Hematopoietic multipotent progenitor cell (in vitro differentiated cells): Measurements from ENCODE around the gene TPRN. TPM values are rescaled to one million over a fixed set of nuclear protein-coding genes. Genes with fewer than 3 reads are reported as not detected.

Experiments
- DNase-seq, 3 donors: peaks; one replicate each; pipeline ENCODE4 v3.0.0-alpha.2; 2011 to 2015; ENCODE audit warnings: low read depth in 2 of 3, low spot score in 2 of 3
- small RNA-seq: library from RNA; depleted of rRNA; stranded (forward); fragments of <200 nt; gene quantifications from one replicate; pipeline ENCODE3, GENCODE V24; 2012
- total RNA-seq: library from RNA; depleted of rRNA; stranded (reverse); fragments of >200 nt; gene quantifications from one replicate; pipeline ENCODE4 v1.2.3, GENCODE V29; 2012

TPRN gene
- total RNA-seq, 1 donor, result 3.0 TPM

- DNase-seq, result no peak
Observed at GRCh38 chr9:137147091-137147792, 53.3 kb downstream of the TPRN start.

DNA sequence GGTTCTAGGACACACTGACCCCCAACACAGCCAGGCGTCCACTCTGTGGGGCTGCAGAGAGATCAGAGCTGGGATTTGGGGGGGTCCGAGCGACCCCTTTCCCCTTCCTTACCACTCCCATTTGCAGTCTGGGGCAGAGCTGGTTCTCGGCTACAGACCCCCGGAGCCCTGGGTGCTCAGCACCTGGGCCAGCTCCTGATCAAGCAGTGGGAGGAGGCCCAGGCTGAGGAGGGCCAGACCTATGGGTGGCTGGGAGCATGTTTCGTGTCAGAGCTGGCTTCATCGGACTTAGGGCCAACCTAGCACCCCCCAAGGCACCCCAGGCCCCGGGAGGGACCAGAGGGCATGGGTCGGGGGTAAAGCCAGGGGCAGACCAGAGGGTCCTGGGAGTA, 54.0 kb downstream of the TPRN start:
- DNase-seq, result no peak

- DNase-seq, result no peak
Observed at GRCh38 chr9:137145731-137146526, 54.6 kb downstream of the TPRN start.

- DNase-seq, result no peak
Observed at GRCh38 chr9:137143459-137143858, 57.1 kb downstream of the TPRN start.

DNA sequence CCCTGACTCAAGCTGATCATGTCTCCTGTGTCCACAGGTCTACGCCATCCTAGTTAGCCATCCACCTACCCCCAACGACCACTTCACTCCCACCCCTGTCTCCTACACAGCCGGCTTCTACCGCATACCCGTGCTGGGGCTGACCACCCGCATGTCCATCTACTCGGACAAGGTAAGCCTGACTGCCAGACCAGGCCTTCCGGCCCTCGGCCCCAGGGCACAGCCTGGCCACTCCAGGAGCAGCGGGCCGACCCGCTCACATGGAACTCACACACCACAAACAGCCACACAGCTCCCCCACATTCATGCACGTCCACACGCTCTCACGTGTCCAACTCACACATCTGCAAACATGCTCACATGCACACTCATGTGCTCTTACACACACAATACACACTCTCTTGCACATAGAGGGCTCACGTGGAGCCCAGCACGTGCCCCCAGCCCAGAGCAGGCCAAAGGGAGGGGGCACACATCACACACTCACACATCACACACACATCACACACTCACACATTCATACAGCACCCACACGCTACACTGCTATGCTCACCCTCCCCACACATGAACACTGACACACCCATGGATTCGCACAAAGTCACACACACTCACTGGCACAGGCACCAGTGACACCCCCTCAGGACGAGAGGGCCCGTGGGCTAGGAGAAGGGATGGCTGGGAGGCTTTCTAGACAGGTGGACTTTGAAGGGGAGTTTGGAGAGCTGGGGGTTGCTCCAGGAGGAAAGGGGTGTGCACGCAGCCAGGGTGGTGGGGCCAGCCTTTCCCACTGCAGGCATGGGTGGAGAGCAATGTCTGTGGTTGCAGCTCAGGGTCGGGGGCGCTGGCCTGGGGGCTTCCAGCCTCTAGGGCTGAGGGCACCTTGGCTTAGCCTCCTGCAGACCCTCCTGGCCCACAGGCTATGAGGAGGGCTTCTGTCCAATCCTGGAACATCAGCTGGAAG, 58.3 kb downstream of the TPRN start:
- no peak for DNase-seq

Small RNA genes lying within 50 kb of the gene (small RNA-seq; reads per million reads assigned to genes)
- not detected for gene MIR3621

Other genes with a start within 250 kb of the TPRN start
- gene LCN12, start 248.5 kb downstream of the TPRN start, total RNA-seq, result 0.54 TPM
- gene PTGDS, start 223.2 kb downstream of the TPRN start, total RNA-seq, result not detected
- not detected for gene LCNL1, start 217.7 kb downstream of the TPRN start, total RNA-seq
- gene PAXX, start 208.3 kb downstream of the TPRN start, total RNA-seq, result 16.7 TPM
- gene CLIC3, start 204.2 kb downstream of the TPRN start, total RNA-seq, result 0.27 TPM
- 99.1 TPM for gene ABCA2, start 172.5 kb downstream of the TPRN start, total RNA-seq
- gene FUT7, start 168.7 kb downstream of the TPRN start, total RNA-seq, result 14.3 TPM
- 51.2 TPM for gene NPDC1, start 154.6 kb downstream of the TPRN start, total RNA-seq
- gene ENTPD2, start 146.7 kb downstream of the TPRN start, total RNA-seq, result not detected
- 4.8 TPM for gene SAPCD2, start 130.2 kb downstream of the TPRN start, total RNA-seq
- gene UAP1L1, start 123.2 kb downstream of the TPRN start, total RNA-seq, result 14.8 TPM
- 70.8 TPM for gene MAN1B1, start 113.8 kb downstream of the TPRN start, total RNA-seq
- gene DPP7, start 86.0 kb downstream of the TPRN start, total RNA-seq, result 154 TPM
- gene GRIN1, start 61.6 kb downstream of the TPRN start, total RNA-seq, result under 0.01 TPM
- 2.2 TPM for gene LRRC26, start 30.7 kb downstream of the TPRN start, total RNA-seq
- not detected for gene TMEM210, start 28.7 kb downstream of the TPRN start, total RNA-seq
- gene ANAPC2, start 12.2 kb downstream of the TPRN start, total RNA-seq, result 59.8 TPM
- gene SSNA1, start 12.1 kb downstream of the TPRN start, total RNA-seq, result 78.4 TPM
- 35.5 TPM for gene TMEM203, start 4.9 kb upstream of the TPRN start, total RNA-seq
- 10.2 TPM for gene NDOR1, start 5.0 kb upstream of the TPRN start, total RNA-seq
- gene RNF208, start 21.5 kb upstream of the TPRN start, total RNA-seq, result 1.3 TPM
- gene CYSRT1, start 24.4 kb upstream of the TPRN start, total RNA-seq, result 0.27 TPM
- gene RNF224, start 26.8 kb upstream of the TPRN start, total RNA-seq, result not detected
- not detected for gene SLC34A3, start 30.2 kb upstream of the TPRN start, total RNA-seq
- gene TUBB4B, start 40.5 kb upstream of the TPRN start, total RNA-seq, result 141 TPM
- gene STPG3, start 50.5 kb upstream of the TPRN start, total RNA-seq, result 0.54 TPM
- 72.7 TPM for gene NELFB, start 54.6 kb upstream of the TPRN start, total RNA-seq
- 25.0 TPM for gene TOR4A, start 77.0 kb upstream of the TPRN start, total RNA-seq
- 5.1 TPM for gene NRARP, start 101.5 kb upstream of the TPRN start, total RNA-seq
- 28.3 TPM for gene EXD3, start 222.4 kb upstream of the TPRN start, total RNA-seq
- 4.6 TPM for gene NOXA1, start 222.7 kb upstream of the TPRN start, total RNA-seq
- 0.27 TPM for gene ENTPD8, start 240.6 kb upstream of the TPRN start, total RNA-seq